CD4-positive, alpha-beta memory T cell (primary cell): ENCODE measurements around the gene ZMIZ1. TPM values are rescaled to one million over a fixed set of nuclear protein-coding genes. Genes with fewer than 3 reads are reported as not detected.
"Not testable (repeated sequence)": the region's sequence is repeated elsewhere in the genome, so short reads cannot be mapped to it uniquely, and the experiment has no call there.

Experiments used
- CTCF ChIA-PET: fragments of 350-600 bp; sonication (Branson Sonifier 250); formaldehyde crosslinking; loops from one replicate; lab custom pipeline; 2021; ENCODE audit warnings: inconsistent platforms; ENCODE audit not compliant: partially characterized antibody; lab: Charles Lee
- POLR2A ChIA-PET: fragments of 350-600 bp; sonication (Branson Sonifier 250); formaldehyde crosslinking; loops from one replicate; lab custom pipeline; 2021; ENCODE audit not compliant: partially characterized antibody; lab: Charles Lee
- DNase-seq, 5 donors: peaks; one replicate each; pipeline versions ENCODE4 v3.0.0 to v3.0.0-alpha.2; 2020 to 2022; ENCODE audit warnings: mixed read lengths in 1 of 5
- H3K27ac ChIP-seq: one replicate; pipeline ENCODE4 v1.7.0; 2013; ENCODE audit warnings: low read depth, low read length
- H3K27me3 ChIP-seq: 2 replicates; pipeline ENCODE4 v1.7.0; 2013; ENCODE audit warnings: mild to moderate bottlenecking, low read length, moderate library complexity; ENCODE audit not compliant: insufficient read depth
- H3K36me3 ChIP-seq: 2 replicates; pipeline ENCODE4 v1.7.0; 2013; ENCODE audit warnings: mild to moderate bottlenecking, low read length, moderate library complexity; ENCODE audit not compliant: insufficient read depth
- H3K4me1 ChIP-seq: 2 replicates; pipeline ENCODE4 v1.7.0; 2013; ENCODE audit warnings: mild to moderate bottlenecking, low read length, moderate library complexity; ENCODE audit not compliant: insufficient read depth
- H3K4me3 ChIP-seq, 2 donors: one replicate each; pipeline ENCODE4 v1.7.0; 2013; ENCODE audit warnings: low read length in 2 of 2, mild to moderate bottlenecking in 1 of 2
- H3K9me3 ChIP-seq, 2 donors: one replicate each; pipeline ENCODE4 v1.7.0; 2013; ENCODE audit warnings: low read length in 2 of 2, control low read depth in 1 of 2; ENCODE audit not compliant: control insufficient read depth in 1 of 2
- H3K27ac Mint-ChIP-seq, 7 donors: one replicate each; pipeline ENCODE4 v1.8.0; 2020 to 2021; ENCODE audit warnings: mixed read lengths in 7 of 7, mild to moderate bottlenecking in 6 of 7, inconsistent platforms in 3 of 7, moderate library complexity in 3 of 7
- H3K27me3 Mint-ChIP-seq, 2 donors: one replicate each; pipeline ENCODE4 v1.8.0; 2020 to 2021; ENCODE audit warnings: mixed read lengths in 2 of 2
- H3K36me3 Mint-ChIP-seq, 2 donors: one replicate each; pipeline ENCODE4 v1.8.0; 2020 to 2021; ENCODE audit warnings: mixed read lengths in 2 of 2, inconsistent platforms in 1 of 2, mild to moderate bottlenecking in 1 of 2
- H3K4me1 Mint-ChIP-seq, 4 donors: one replicate each; pipeline ENCODE4 v1.8.0; 2020 to 2021; ENCODE audit warnings: mixed read lengths in 4 of 4, mild to moderate bottlenecking in 1 of 4
- H3K4me3 Mint-ChIP-seq, 8 donors: one replicate each; pipeline ENCODE4 v1.8.0; 2020 to 2021; ENCODE audit warnings: mixed read lengths in 8 of 8, mild to moderate bottlenecking in 7 of 8, moderate library complexity in 6 of 8, inconsistent platforms in 3 of 8
- H3K9me3 Mint-ChIP-seq, 8 donors: one replicate each; pipeline ENCODE4 v1.8.0; 2020 to 2021; ENCODE audit warnings: mixed read lengths in 8 of 8, mild to moderate bottlenecking in 5 of 8, inconsistent platforms in 3 of 8, moderate library complexity in 1 of 8
- intact Hi-C: fragments of 100-400 bp; cut with micrococcal nuclease; formaldehyde crosslinking; loops from one replicate; pipeline ENCODE4 v1.15.1; 2023
- polyA plus RNA-seq, 2 donors: library from polyadenylated mRNA; unstranded; fragments of 300-500 nt; fragmentation: Illumina TruSeq; gene quantifications; one replicate each; pipeline ENCODE4 v1.2.3, GENCODE V29; 2021
- total RNA-seq, 2 experiments: library from RNA; stranded (reverse); gene quantifications; one replicate each; pipeline ENCODE4 v1.2.3, GENCODE V29; 2021

ZMIZ1 gene
- total and polyA plus RNA-seq, 4 experiments from 2014 or later = 0.58 to 25.4 (median 14.0) TPM

DNA sequence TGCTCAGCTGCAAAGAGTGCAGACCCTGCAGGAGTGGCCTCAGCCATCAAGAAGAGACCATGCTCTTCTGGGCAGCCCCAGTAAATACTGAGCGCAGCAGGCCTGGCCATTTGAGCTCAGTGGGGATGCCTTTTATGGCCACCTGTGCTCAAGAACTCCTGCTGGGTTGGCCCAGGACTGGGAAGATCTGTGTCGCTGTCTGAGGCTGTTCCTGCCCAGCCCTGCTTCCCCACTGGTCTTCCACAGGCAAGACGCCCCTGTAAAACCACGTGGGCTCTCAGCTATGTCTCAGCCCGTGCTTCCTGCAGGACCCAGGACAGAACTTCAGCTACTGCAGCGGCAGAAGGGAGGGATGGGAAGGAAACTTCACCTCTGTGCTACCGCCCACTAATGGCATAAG lies 268.0 kb downstream of the ZMIZ1 start:
- intact Hi-C loops = no loop called here
- ChIA-PET POLR2A (no interaction called here), CTCF (interaction anchor here (0.8 to 1.5 kb wide), 3 partner anchors 9 to 11 kb away, joined by 3 to 7 read pairs (median 3); partner anchors contain the start of gene PPIF)
- no peaks in the 10 kb centered on the region for H3K27me3 ChIP-seq
- H3K9me3 ChIP-seq = no peaks in the 10 kb centered on the region
- H3K4me3 ChIP-seq = no peak overlapping the region
- H3K4me1 ChIP-seq = peaks cover 5% of the 10 kb centered on the region
- peaks cover 0 to 4% (median 0%) of the 10 kb centered on the region in 8 donors for H3K9me3 Mint-ChIP-seq
- no peaks in the 10 kb centered on the region for H3K36me3 Mint-ChIP-seq
- H3K4me3 Mint-ChIP-seq = no peak overlapping the region
- H3K27ac Mint-ChIP-seq = peak overlapping the region in 2 of 7 donors; percentile 27 to 85
- H3K36me3 ChIP-seq = no peaks in the 10 kb centered on the region
- H3K27ac ChIP-seq = no peak overlapping the region
- H3K27me3 Mint-ChIP-seq = no peaks in the 10 kb centered on the region
- peaks cover 10 to 14% (median 13%) of the 10 kb centered on the region in 4 donors for H3K4me1 Mint-ChIP-seq
- DNase-seq = no peak

DNA sequence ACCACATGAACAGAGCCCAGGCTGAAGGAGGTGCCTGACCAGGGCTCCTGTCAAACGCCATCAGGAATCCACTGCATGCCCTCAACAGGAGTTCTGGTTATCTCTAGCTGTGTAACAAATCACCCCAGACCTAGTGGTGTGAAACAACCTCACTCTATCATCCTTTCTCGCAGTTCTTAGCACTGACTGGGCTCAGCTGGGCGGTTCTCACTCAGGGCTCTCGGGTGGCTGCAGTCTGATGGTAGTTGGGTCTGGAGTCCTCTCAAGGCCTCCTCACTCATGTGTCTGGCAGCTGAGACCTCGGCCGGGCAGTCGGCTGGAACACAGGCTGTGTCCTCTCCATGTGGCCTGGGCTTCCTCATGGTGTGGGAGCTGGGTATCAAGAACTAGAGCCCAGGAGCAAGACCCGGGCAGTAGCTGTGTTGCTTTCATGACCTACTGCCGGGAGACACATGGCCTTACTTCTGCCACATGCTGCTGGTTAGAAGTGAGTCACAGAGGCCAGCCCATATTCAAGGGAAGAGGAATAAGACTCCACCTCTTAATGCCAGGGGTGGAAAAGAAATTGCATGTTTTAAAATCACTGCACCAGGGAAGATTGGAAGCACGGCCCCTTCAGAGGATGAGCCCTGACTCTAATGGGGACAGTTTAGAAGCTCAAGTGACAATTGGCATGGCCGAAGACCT lies 269.2 kb downstream of the ZMIZ1 start:
- intact Hi-C loops, H3K36me3 Mint-ChIP-seq, H3K4me1 Mint-ChIP-seq, H3K9me3 ChIP-seq, H3K4me3 ChIP-seq, H3K27me3 ChIP-seq, H3K36me3 ChIP-seq, H3K4me1 ChIP-seq, H3K9me3 Mint-ChIP-seq, H3K27me3 Mint-ChIP-seq, H3K27ac ChIP-seq, DNase-seq, H3K4me3 Mint-ChIP-seq, POLR2A ChIA-PET: not testable (repeated sequence)
- CTCF ChIA-PET = interaction anchor here (1.5 kb wide), 1 partner anchor 9 kb away, joined by 7 read pairs; the partner anchor contains the start of gene PPIF
- peak overlapping the region in 1 of 7 donors; percentile 59 for H3K27ac Mint-ChIP-seq

DNA sequence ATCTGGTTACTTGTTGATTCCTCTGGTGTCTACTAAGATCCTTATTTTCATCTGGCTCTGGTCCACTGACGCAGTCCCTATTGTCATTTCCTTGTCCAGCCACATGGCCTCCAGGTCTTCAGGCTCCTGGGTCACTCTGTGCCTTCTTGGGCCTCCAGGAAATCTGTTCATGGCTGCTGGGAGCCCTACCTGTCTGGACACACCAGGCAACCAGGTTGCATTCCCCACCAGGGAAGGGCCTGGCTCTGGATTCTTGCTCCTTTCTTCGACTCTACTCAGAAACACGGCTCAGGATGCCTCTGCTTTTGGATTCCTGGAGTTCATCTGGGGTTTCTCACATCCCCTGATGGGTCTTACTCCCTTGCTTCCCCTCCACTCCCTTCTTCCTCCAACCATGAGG lies 270.5 kb downstream of the ZMIZ1 start:
- Mint-ChIP-seq H3K27me3 (no peaks in the 10 kb centered on the region), H3K4me1 (peaks cover 3 to 12% (median 4%) of the 10 kb centered on the region in 4 donors), H3K9me3 (no peaks in the 10 kb centered on the region), H3K27ac (no peak overlapping the region), H3K4me3 (no peak overlapping the region), H3K36me3 (no peaks in the 10 kb centered on the region)
- no peaks in the 10 kb centered on the region for H3K9me3 ChIP-seq
- intact Hi-C loops = no loop called here
- ChIA-PET POLR2A (no interaction called here), CTCF (no interaction called here)
- DNase-seq = no peak
- H3K4me3 ChIP-seq = no peak overlapping the region
- no peaks in the 10 kb centered on the region for H3K27me3 ChIP-seq
- no peaks in the 10 kb centered on the region for H3K36me3 ChIP-seq
- H3K27ac ChIP-seq = no peak overlapping the region
- H3K4me1 ChIP-seq = peaks cover 11% of the 10 kb centered on the region

DNA sequence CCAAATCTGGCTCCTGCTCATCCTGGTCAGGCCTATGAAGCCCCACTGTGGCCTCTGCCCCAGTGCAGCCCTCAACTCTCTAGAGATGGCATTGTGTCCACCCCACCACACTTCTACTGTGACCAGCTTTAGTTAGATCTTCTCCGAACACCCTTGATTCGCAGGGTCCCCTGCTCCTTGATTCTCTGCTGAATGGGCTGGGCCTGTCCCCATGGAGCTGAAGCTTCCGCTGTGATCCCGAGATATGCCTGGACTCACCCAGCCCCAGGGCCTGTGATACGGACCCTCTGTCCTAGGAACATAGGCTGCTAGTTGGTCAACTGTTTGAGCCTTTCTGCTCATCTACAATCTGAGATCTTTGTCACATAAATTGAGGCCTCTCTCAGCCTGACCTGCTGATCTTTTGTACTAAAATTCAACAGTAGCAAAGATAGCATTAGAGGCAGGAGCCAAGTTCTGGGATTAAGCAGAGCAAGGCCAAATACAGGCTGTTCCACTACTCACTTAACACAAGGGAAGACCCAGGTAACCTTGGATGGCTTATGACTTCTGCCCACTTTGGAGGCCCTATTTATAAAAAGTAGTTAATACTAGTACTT lies 272.0 kb downstream of the ZMIZ1 start:
- no peaks in the 10 kb centered on the region for H3K36me3 Mint-ChIP-seq
- intact Hi-C loops = no loop called here
- Histone ChIP-seq H3K36me3 (no peaks in the 10 kb centered on the region), H3K4me3 (no peak overlapping the region), H3K27me3 (no peaks in the 10 kb centered on the region), H3K27ac (no peak overlapping the region), H3K4me1 (peaks cover 11% of the 10 kb centered on the region), H3K9me3 (no peaks in the 10 kb centered on the region)
- H3K27me3 Mint-ChIP-seq = no peaks in the 10 kb centered on the region
- no peak overlapping the region for H3K4me3 Mint-ChIP-seq
- peak overlapping the region in 2 of 7 donors; percentile 35 to 48 for H3K27ac Mint-ChIP-seq
- ChIA-PET POLR2A (interaction anchor here (1.5 kb wide), 1 partner anchor 17 kb away, joined by 3 read pairs; no protein-coding TSS in a partner anchor), CTCF (no interaction called here)
- no peaks in the 10 kb centered on the region for H3K9me3 Mint-ChIP-seq
- peaks cover 0 to 12% (median 4%) of the 10 kb centered on the region in 4 donors for H3K4me1 Mint-ChIP-seq
- DNase-seq = no peak

DNA sequence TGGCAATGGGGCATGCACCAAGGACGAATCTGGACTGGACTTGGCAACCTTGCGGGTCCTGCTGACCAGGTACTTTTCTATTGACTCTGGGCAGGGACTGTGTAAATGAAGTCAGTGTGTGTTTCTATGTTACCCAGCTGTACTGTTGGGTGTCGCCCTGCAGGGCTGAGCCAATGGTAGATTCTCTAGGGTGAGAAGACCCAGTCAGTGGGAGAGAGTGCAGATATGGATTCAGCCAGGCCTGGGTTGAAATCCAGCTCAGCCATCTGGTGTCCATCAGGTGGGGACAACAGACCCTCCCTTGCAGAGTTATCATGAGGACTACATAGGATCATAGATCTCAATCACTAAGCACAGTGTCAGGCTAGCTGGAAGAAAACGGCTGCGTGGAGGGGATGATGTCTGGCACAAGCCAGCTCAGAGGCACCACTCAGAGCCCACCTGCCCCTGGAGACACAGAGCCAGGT lies 273.6 kb downstream of the ZMIZ1 start:
- no peak overlapping the region for H3K4me3 ChIP-seq
- H3K27ac ChIP-seq = no peak overlapping the region
- Mint-ChIP-seq H3K9me3 (no peaks in the 10 kb centered on the region), H3K4me1 (peaks cover 0 to 9% (median 5%) of the 10 kb centered on the region in 4 donors), H3K4me3 (no peak overlapping the region), H3K36me3 (no peaks in the 10 kb centered on the region), H3K27me3 (no peaks in the 10 kb centered on the region), H3K27ac (peak overlapping the region in 1 of 7 donors; percentile 46)
- H3K9me3 ChIP-seq = no peaks in the 10 kb centered on the region
- POLR2A ChIA-PET = interaction anchor here (0.8 to 7.0 kb wide), 4 partner anchors 11 to 56 kb away, joined by 3 to 80 read pairs (median 4); no protein-coding TSS in a partner anchor
- CTCF ChIA-PET = interaction anchor here (0.8 to 1.4 kb wide), 3 partner anchors 9 to 32 kb away, joined by 3 to 4 read pairs (median 3); no protein-coding TSS in a partner anchor
- DNase-seq = no peak
- H3K4me1 ChIP-seq = peaks cover 18% of the 10 kb centered on the region
- no peaks in the 10 kb centered on the region for H3K27me3 ChIP-seq
- H3K36me3 ChIP-seq = no peaks in the 10 kb centered on the region
- intact Hi-C loops = no loop called here

DNA sequence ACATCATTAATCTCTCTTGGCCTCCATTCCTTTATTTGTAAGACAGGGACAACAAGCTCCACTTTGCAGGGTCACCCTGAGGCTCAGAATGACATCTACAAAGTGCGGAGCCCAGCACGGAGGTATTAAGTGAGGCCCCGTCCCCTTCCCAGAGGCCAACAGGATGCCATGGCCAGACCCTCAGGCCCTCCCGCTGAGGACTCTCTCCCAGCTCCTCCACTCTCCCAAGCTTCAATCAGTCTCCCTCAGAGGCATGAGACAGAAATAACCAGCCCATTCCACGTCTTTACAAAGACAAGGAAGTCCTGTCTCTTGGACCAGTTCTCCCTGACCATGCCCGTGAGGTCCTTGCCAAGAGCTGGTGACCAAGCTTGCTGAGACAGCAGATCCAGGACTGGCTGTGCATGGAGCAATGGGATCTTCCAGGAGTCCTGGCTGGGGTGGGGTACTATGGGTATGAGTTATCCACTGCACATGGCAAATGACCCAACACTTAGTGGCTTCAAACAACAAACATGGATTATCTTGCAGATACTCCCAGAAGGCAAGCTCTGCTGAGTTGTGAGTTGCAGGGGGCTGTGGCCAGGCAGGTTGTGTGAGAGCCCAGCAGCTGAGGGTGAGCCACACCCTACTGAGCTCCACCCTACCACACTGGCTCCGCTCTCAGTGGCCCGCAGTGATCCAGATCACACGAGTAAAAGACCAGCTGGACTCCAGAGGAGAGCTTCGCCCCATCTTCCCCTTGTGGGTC lies 274.2 kb downstream of the ZMIZ1 start:
- intact Hi-C loops = no loop called here
- H3K4me1 ChIP-seq = peaks cover 22% of the 10 kb centered on the region
- H3K9me3 ChIP-seq = no peaks in the 10 kb centered on the region
- Mint-ChIP-seq H3K9me3 (no peaks in the 10 kb centered on the region), H3K4me3 (no peak overlapping the region), H3K27me3 (no peaks in the 10 kb centered on the region), H3K36me3 (no peaks in the 10 kb centered on the region), H3K4me1 (peaks cover 0 to 9% (median 6%) of the 10 kb centered on the region in 4 donors), H3K27ac (no peak overlapping the region)
- no peaks in the 10 kb centered on the region for H3K27me3 ChIP-seq
- H3K27ac ChIP-seq = no peak overlapping the region
- DNase-seq = no peak
- H3K36me3 ChIP-seq = no peaks in the 10 kb centered on the region
- POLR2A ChIA-PET = interaction anchor here (0.8 to 7.0 kb wide), 4 partner anchors 10 to 57 kb away, joined by 3 to 80 read pairs (median 4); no protein-coding TSS in a partner anchor
- CTCF ChIA-PET = interaction anchor here (0.8 to 2.1 kb wide), 4 partner anchors 10 to 32 kb away, joined by 3 to 7 read pairs (median 4); no protein-coding TSS in a partner anchor
- H3K4me3 ChIP-seq = no peak overlapping the region
